ENCODE data around the gene DUSP28.

DUSP28 gene

DNA sequence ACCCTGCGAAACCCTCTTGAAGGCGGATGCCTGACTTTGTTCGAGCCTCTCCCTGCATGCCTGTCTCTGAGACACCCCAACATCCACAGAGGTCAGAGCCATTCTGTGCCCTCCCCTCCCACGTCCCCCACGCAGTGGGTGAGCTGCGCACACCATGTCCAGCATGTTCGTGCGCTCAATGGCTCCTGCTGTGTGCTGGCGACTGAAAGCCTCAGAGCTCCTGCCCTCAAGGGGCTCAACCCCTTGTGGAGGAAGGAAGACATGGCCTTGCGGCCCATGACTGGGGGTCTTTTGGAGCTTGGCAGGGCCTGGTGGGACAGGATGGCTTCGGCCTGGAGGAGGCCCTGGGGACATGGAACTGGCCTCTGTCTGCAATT, 48.1 kb upstream of the DUSP28 start:
- Histone ChIP-seq H2AFZ (ENCODE audit: low read length) (no peak overlapping the region), H3K9me3 (ENCODE audit: low read length) (no peaks in the 10 kb centered on the region), H3K79me2 (ENCODE audit: insufficient read depth, low read length) (no peaks in the 10 kb centered on the region), H3K4me3 (ENCODE audit: low read depth, low read length, poor library complexity, severe bottlenecking) (no peak overlapping the region), H3K4me2 (ENCODE audit: low read length) (no peak overlapping the region), H3K4me1 (ENCODE audit: insufficient read depth, low read length, severe bottlenecking) (no peaks in the 10 kb centered on the region), H3K9me2 (ENCODE audit: low read depth, low read length) (no peaks in the 10 kb centered on the region), H4K20me1 (ENCODE audit: insufficient read depth, low read length) (no peaks in the 10 kb centered on the region), H3K9ac (ENCODE audit: low read length) (no peak overlapping the region), H3K36me3 (ENCODE audit: insufficient read depth, low read length) (no peaks in the 10 kb centered on the region; the same call in 1 of the 2 replicates), H3K27me3 (ENCODE audit: insufficient read depth, low read length) (no peaks in the 10 kb centered on the region), H3K27ac (ENCODE audit: low read depth, low read length, poor library complexity, severe bottlenecking) (no peak overlapping the region), H3F3A (ENCODE audit: insufficient read depth, low read length) (no peaks in the 10 kb centered on the region)
- TF ChIP-seq, protein P1, sequence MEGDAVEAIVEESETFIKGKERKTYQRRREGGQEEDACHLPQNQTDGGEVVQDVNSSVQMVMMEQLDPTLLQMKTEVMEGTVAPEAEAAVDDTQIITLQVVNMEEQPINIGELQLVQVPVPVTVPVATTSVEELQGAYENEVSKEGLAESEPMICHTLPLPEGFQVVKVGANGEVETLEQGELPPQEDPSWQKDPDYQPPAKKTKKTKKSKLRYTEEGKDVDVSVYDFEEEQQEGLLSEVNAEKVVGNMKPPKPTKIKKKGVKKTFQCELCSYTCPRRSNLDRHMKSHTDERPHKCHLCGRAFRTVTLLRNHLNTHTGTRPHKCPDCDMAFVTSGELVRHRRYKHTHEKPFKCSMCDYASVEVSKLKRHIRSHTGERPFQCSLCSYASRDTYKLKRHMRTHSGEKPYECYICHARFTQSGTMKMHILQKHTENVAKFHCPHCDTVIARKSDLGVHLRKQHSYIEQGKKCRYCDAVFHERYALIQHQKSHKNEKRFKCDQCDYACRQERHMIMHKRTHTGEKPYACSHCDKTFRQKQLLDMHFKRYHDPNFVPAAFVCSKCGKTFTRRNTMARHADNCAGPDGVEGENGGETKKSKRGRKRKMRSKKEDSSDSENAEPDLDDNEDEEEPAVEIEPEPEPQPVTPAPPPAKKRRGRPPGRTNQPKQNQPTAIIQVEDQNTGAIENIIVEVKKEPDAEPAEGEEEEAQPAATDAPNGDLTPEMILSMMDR (IDR thresholded peaks at IDR 0.05; ENCODE audit: low read length), result no peak
- TF ChIP-seq EZH2 (IDR thresholded peaks at IDR 0.05; ENCODE audit: borderline replicate concordance, low read length), result no peak

DNA sequence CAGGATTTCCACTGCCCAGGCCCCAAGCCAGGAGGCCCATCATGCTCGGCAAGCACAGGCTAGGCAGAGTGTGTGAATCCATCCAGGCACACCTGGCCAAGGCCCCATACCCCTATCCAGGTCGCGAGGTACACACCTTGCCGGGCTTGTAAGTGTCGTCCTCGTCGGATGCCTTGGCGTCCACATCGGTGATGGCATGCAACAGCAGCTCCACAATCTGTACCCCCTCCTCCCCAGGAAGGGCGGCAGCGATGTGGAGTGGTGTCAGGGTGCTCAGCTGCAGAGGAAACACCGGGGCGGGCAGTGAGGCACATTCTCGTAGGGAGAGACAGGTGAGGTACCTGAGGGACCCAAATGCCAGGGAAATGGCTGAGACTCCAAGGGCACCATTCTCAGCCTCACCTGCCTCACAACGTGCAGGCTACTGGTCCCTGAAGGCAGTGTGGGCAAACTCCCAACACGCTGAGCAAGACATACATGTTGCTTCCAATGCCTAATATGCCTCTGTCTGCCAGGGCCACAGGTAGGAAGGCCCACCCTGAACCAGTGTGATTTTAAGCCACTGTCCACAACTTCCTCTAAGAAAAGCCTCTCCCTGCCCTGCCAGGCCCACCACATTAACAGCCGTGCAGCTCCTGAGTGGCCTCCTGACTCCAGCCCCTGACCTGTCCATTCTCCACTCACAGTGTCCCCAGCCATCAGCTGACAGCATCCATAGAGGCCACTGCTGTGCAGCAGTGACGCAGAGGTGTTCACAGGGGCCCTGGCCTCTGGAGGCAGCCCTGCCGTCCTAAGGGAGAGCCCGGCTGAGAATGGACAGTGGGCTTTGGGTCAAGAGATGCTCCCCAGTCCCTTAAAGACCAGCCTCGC, 47.3 kb upstream of the DUSP28 start:
- Histone ChIP-seq H3K27me3 (ENCODE audit: insufficient read depth, low read length) (no peaks in the 10 kb centered on the region), H2AFZ (ENCODE audit: low read length) (no peak overlapping the region), H3K79me2 (ENCODE audit: insufficient read depth, low read length) (no peaks in the 10 kb centered on the region), H3K36me3 (ENCODE audit: insufficient read depth, low read length) (no peaks in the 10 kb centered on the region; the same call in 1 of the 2 replicates), H3K27ac (ENCODE audit: low read depth, low read length, poor library complexity, severe bottlenecking) (no peak overlapping the region), H4K20me1 (ENCODE audit: insufficient read depth, low read length) (no peaks in the 10 kb centered on the region), H3K9me2 (ENCODE audit: low read depth, low read length) (no peaks in the 10 kb centered on the region), H3K4me3 (ENCODE audit: low read depth, low read length, poor library complexity, severe bottlenecking) (no peak overlapping the region), H3K4me1 (ENCODE audit: insufficient read depth, low read length, severe bottlenecking) (no peaks in the 10 kb centered on the region), H3K9me3 (ENCODE audit: low read length) (no peaks in the 10 kb centered on the region), H3K4me2 (ENCODE audit: low read length) (no peak overlapping the region), H3K9ac (ENCODE audit: low read length) (no peak overlapping the region), H3F3A (ENCODE audit: insufficient read depth, low read length) (no peaks in the 10 kb centered on the region)
- TF ChIP-seq, protein P1 (IDR thresholded peaks at IDR 0.05; ENCODE audit: low read length), result no peak
- no peak for TF ChIP-seq EZH2 (IDR thresholded peaks at IDR 0.05; ENCODE audit: borderline replicate concordance, low read length)

DNA sequence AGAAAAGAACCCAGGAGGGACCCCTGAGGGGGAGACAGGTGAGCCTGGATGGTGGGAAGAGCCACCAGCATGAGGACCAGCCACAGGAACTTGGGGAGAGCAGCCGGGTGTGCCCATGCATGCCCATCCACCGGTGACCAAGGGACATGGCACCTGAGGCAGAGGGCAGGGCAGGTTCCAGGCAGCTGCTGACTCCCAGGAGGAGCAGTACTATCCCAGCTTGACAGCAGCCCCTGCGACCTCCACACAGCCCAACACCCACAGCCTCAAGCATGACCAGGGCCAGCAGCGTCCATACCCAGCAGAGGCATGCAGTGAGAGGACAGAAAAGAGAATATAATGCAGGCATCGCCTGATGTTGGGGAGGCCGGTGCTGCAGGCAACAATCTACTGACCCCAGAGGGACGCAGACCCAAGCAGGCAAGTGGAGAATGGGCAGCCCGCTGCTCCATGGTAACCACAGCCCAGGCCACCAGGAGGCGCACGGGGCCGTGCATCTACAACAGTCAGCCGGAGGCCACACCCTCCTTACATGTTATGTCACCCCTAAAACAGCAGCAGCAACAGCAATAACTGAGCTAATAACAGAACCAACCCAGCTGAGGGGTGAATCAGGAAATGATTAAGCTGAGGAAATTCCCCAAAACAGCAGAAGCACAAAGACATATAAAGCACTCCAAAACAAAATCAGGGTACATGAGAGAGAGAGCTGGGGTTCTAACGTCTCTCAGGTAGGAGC, 46.4 kb upstream of the DUSP28 start:
- H3K36me3 ChIP-seq (ENCODE audit: insufficient read depth, low read length), result no peaks in the 10 kb centered on the region; the same call in 1 of the 2 replicates
- H3K4me1 ChIP-seq (ENCODE audit: insufficient read depth, low read length, severe bottlenecking), result no peaks in the 10 kb centered on the region
- TF ChIP-seq, protein P1 (IDR thresholded peaks at IDR 0.05; ENCODE audit: low read length), result peak; percentile 94
- no peak for TF ChIP-seq EZH2 (IDR thresholded peaks at IDR 0.05; ENCODE audit: borderline replicate concordance, low read length)
- H3K9me2 ChIP-seq (ENCODE audit: low read depth, low read length), result no peaks in the 10 kb centered on the region
- no peak overlapping the region for H2AFZ ChIP-seq (ENCODE audit: low read length)
- no peak overlapping the region for H3K27ac ChIP-seq (ENCODE audit: low read depth, low read length, poor library complexity, severe bottlenecking)
- H3K4me2 ChIP-seq (ENCODE audit: low read length), result no peak overlapping the region
- no peaks in the 10 kb centered on the region for H3K27me3 ChIP-seq (ENCODE audit: insufficient read depth, low read length)
- no peak overlapping the region for H3K4me3 ChIP-seq (ENCODE audit: low read depth, low read length, poor library complexity, severe bottlenecking)
- no peaks in the 10 kb centered on the region for H3K9me3 ChIP-seq (ENCODE audit: low read length)
- H3K79me2 ChIP-seq (ENCODE audit: insufficient read depth, low read length), result no peaks in the 10 kb centered on the region
- no peaks in the 10 kb centered on the region for H4K20me1 ChIP-seq (ENCODE audit: insufficient read depth, low read length)
- no peaks in the 10 kb centered on the region for H3F3A ChIP-seq (ENCODE audit: insufficient read depth, low read length)
- H3K9ac ChIP-seq (ENCODE audit: low read length), result no peak overlapping the region

All from OCI-LY1 (cell line).